Karpas-422 (cell line): ENCODE results near the gene FLVCR2. TPM values are rescaled to one million over a fixed set of nuclear protein-coding genes. Genes with fewer than 3 reads are reported as not detected.
"Not testable (repeated sequence)": the region's sequence is repeated elsewhere in the genome, so short reads cannot be mapped to it uniquely, and the experiment has no call there.

Experiments
- DNase-seq: peaks from one replicate; pipeline ENCODE4 v3.0.0-alpha.2; 2015
- H2AFZ ChIP-seq: fragments of 200-600 bp; sonication (generic); 2 replicates; pipeline ENCODE4 v1.6.1; 2014; ENCODE audit warnings: antibody characterized with exemption, low read length, mixed read lengths
- H3K27ac ChIP-seq: fragments of 200-600 bp; sonication (generic); 2 replicates; pipeline ENCODE4 v1.5.1; 2014; ENCODE audit warnings: mild to moderate bottlenecking, low read length, moderate library complexity
- H3K27me3 ChIP-seq: fragments of 200-600 bp; sonication (generic); 2 replicates; pipeline ENCODE4 v1.6.1; 2014; ENCODE audit warnings: low read length, mixed read lengths
- H3K36me3 ChIP-seq: fragments of 200-600 bp; sonication (generic); 2 replicates; pipeline ENCODE4 v1.6.1; 2014; ENCODE audit warnings: low read length, mixed read lengths; ENCODE audit not compliant: insufficient read depth
- H3K4me1 ChIP-seq: fragments of 200-600 bp; sonication (generic); 2 replicates; pipeline ENCODE4 v1.6.1; 2014; ENCODE audit warnings: mild to moderate bottlenecking, low read length, mixed read lengths
- H3K4me2 ChIP-seq: fragments of 200-600 bp; sonication (generic); 2 replicates; pipeline ENCODE4 v1.6.1; 2014; ENCODE audit warnings: low read length, low read depth, mild to moderate bottlenecking; ENCODE audit not compliant: poor library complexity, severe bottlenecking
- H3K4me3 ChIP-seq: fragments of 200-600 bp; sonication (generic); 2 replicates; pipeline ENCODE4 v1.5.1; 2014; ENCODE audit warnings: mild to moderate bottlenecking, antibody characterized with exemption, low read length, mixed read lengths
- H3K79me2 ChIP-seq: fragments of 200-600 bp; sonication (generic); 2 replicates; pipeline ENCODE4 v1.6.1; 2014; ENCODE audit warnings: mild to moderate bottlenecking, low read length, mixed read lengths
- H3K9ac ChIP-seq: fragments of 200-600 bp; sonication (generic); 2 replicates; pipeline ENCODE4 v1.6.0; 2014; ENCODE audit warnings: low read length
- H3K9me2 ChIP-seq: fragments of 200-600 bp; sonication (generic), shearing (Covaris generic); replicated peaks from 2 replicates; pipeline ENCODE4 v1.6.0; 2014; ENCODE audit warnings: mild to moderate bottlenecking, low read length, moderate library complexity; ENCODE audit not compliant: insufficient read depth
- H3K9me3 ChIP-seq: fragments of 300-700, 200-600 bp; sonication (generic); 2 replicates; pipeline ENCODE4 v1.6.1; 2014; ENCODE audit warnings: low read length, mixed read lengths
- H4K20me1 ChIP-seq: fragments of 200-600 bp; sonication (generic); 2 replicates; pipeline ENCODE4 v1.6.1; 2014; ENCODE audit warnings: mild to moderate bottlenecking, antibody characterized with exemption, low read length, low read depth; ENCODE audit not compliant: insufficient read depth
- total RNA-seq: library from RNA; depleted of rRNA; stranded (reverse); fragments of >200 nt; shearing (Covaris generic); gene quantifications from 2 replicates; pipeline ENCODE4 v1.2.3, GENCODE V29; 2014; ENCODE audit warnings: low replicate concordance

FLVCR2 gene
- total RNA-seq, 1 experiment from 2014 or later = not detected

- Histone ChIP-seq H3K9me3 (no peaks in the 10 kb centered on the region), H3K27me3 (no peaks in the 10 kb centered on the region), H3K36me3 (peaks cover 33% of the 10 kb centered on the region), H3K4me1 (peaks cover 14% of the 10 kb centered on the region), H3K27ac (no peak overlapping the region), H3K9me2 (no peaks in the 10 kb centered on the region), H3K4me2 (no peak overlapping the region), H2AFZ (no peak overlapping the region), H3K79me2 (peaks cover 64% of the 10 kb centered on the region), H3K4me3 (no peak overlapping the region), H3K9ac (no peak overlapping the region), H4K20me1 (no peaks in the 10 kb centered on the region)
- no peak for DNase-seq
Observed at GRCh38 chr14:75673345-75674035, 95.1 kb downstream of the FLVCR2 start.

GRCh38 chr14:75675265-75675960 is 97.0 kb downstream of the FLVCR2 start:
- H4K20me1 ChIP-seq = no peaks in the 10 kb centered on the region

GRCh38 chr14:75685910-75686309 is 107.5 kb downstream of the FLVCR2 start:
- no peaks in the 10 kb centered on the region for H4K20me1 ChIP-seq
- no peaks in the 10 kb centered on the region for H3K9me3 ChIP-seq
- H3K4me3 ChIP-seq = no peak overlapping the region
- H3K27me3 ChIP-seq = no peaks in the 10 kb centered on the region
- H2AFZ ChIP-seq = no peak overlapping the region
- H3K4me2 ChIP-seq = no peak overlapping the region
- H3K79me2 ChIP-seq = peaks cover 11% of the 10 kb centered on the region; the same call in 1 of the 2 replicates
- no peak overlapping the region for H3K9ac ChIP-seq
- peaks cover 26% of the 10 kb centered on the region for H3K36me3 ChIP-seq
- no peaks in the 10 kb centered on the region for H3K9me2 ChIP-seq
- DNase-seq = no peak
- H3K4me1 ChIP-seq = no peaks in the 10 kb centered on the region
- H3K27ac ChIP-seq = no peak overlapping the region

More at GRCh38 chr14:75675265-75675960, 97.0 kb downstream of the FLVCR2 start:
- no peak overlapping the region for H3K4me2 ChIP-seq
- no peaks in the 10 kb centered on the region for H3K27me3 ChIP-seq
- peaks cover 18% of the 10 kb centered on the region for H3K36me3 ChIP-seq
- no peak overlapping the region for H2AFZ ChIP-seq
- H3K9ac ChIP-seq = no peak overlapping the region
- H3K9me2 ChIP-seq = no peaks in the 10 kb centered on the region
- peaks cover 83% of the 10 kb centered on the region for H3K79me2 ChIP-seq
- H3K9me3 ChIP-seq = no peaks in the 10 kb centered on the region
- peaks cover 29% of the 10 kb centered on the region for H3K4me1 ChIP-seq
- no peak for DNase-seq
- no peak overlapping the region for H3K27ac ChIP-seq
- no peak overlapping the region for H3K4me3 ChIP-seq

- peaks cover 11% of the 10 kb centered on the region; the same call in 1 of the 2 replicates for H3K79me2 ChIP-seq
- no peaks in the 10 kb centered on the region for H3K4me1 ChIP-seq
- peaks cover 46% of the 10 kb centered on the region for H3K36me3 ChIP-seq
- no peaks in the 10 kb centered on the region for H4K20me1 ChIP-seq
- H3K9me3 ChIP-seq = 0 out of 2 replicates have a peak, but pooled peaks cover 2% of the 10 kb centered on the region
- no peak for DNase-seq
- H3K27me3 ChIP-seq = no peaks in the 10 kb centered on the region
- H3K4me3 ChIP-seq = no peak overlapping the region
- H2AFZ ChIP-seq = no peak overlapping the region
- H3K27ac ChIP-seq = no peak overlapping the region
- no peaks in the 10 kb centered on the region for H3K9me2 ChIP-seq
- H3K9ac ChIP-seq = no peak overlapping the region
- H3K4me2 ChIP-seq = no peak overlapping the region
Observed at GRCh38 chr14:75689012-75689411, 110.6 kb downstream of the FLVCR2 start.

GRCh38 chr14:75690010-75690409 is 111.6 kb downstream of the FLVCR2 start:
- Histone ChIP-seq H3K36me3 (peaks cover 44% of the 10 kb centered on the region), H3K27ac (no peak overlapping the region), H3K9me2 (no peaks in the 10 kb centered on the region), H2AFZ (no peak overlapping the region), H3K27me3 (no peaks in the 10 kb centered on the region), H3K9me3 (0 out of 2 replicates have a peak, but pooled peaks cover 3% of the 10 kb centered on the region), H3K79me2 (peaks cover 11% of the 10 kb centered on the region; the same call in 1 of the 2 replicates), H4K20me1 (no peaks in the 10 kb centered on the region), H3K4me2 (no peak overlapping the region), H3K9ac (no peak overlapping the region), H3K4me3 (no peak overlapping the region), H3K4me1 (no peaks in the 10 kb centered on the region)
- no peak for DNase-seq

- not testable (repeated sequence) for DNase-seq
- peaks cover 51% of the 10 kb centered on the region for H3K36me3 ChIP-seq
Observed at GRCh38 chr14:75695025-75695424, 116.6 kb downstream of the FLVCR2 start.

GRCh38 chr14:75697386-75697785 is 119.0 kb downstream of the FLVCR2 start:
- H3K27ac ChIP-seq = peak overlapping the region; percentile 72
- no peaks in the 10 kb centered on the region for H3K9me2 ChIP-seq
- no peaks in the 10 kb centered on the region for H3K27me3 ChIP-seq
- peak; percentile 55 for DNase-seq
- peak overlapping the region; percentile 5 for H3K4me3 ChIP-seq
- 0 out of 2 replicates have a peak, but pooled peaks cover 3% of the 10 kb centered on the region for H3K9me3 ChIP-seq
- H3K9ac ChIP-seq = peak overlapping the region; percentile 46
- H3K4me1 ChIP-seq = peaks cover 34% of the 10 kb centered on the region
- H3K36me3 ChIP-seq = peaks cover 35% of the 10 kb centered on the region
- peak overlapping the region; percentile 57 for H3K4me2 ChIP-seq
- no peaks in the 10 kb centered on the region for H4K20me1 ChIP-seq
- peaks cover 4% of the 10 kb centered on the region; the same call in 1 of the 2 replicates for H3K79me2 ChIP-seq
- peak overlapping the region; percentile 77 for H2AFZ ChIP-seq

More at GRCh38 chr14:75695025-75695424, 116.6 kb downstream of the FLVCR2 start:
- H3K79me2 ChIP-seq, H3K9me3 ChIP-seq, H4K20me1 ChIP-seq, H3K9me2 ChIP-seq, H3K27ac ChIP-seq, H3K4me2 ChIP-seq, H3K27me3 ChIP-seq, H3K9ac ChIP-seq, H3K4me3 ChIP-seq, H2AFZ ChIP-seq: not testable (repeated sequence)
- H3K4me1 ChIP-seq = peaks cover 34% of the 10 kb centered on the region
